ENCODE measurements around the gene GNB5. TPM values are rescaled to one million over a fixed set of nuclear protein-coding genes. Genes with fewer than 3 reads are reported as not detected.

GNB5 gene
- total RNA-seq, 1 donor from 2014 or later: 25.6 TPM

- DNase-seq (ENCODE audit: low read depth): no peak
Measured at GRCh38 chr15:52148403-52148802, 42.8 kb downstream of the GNB5 start.

GRCh38 chr15:52146776-52147175, 44.4 kb downstream of the GNB5 start:
- FAIRE-seq: no peak

More at GRCh38 chr15:52148403-52148802, 42.8 kb downstream of the GNB5 start:
- H3K4me3 ChIP-seq (ENCODE audit: insufficient read depth, low read depth, low read length): no peak overlapping the region
- Mint-ChIP-seq H3K4me1 (ENCODE audit: low read depth, unreplicated experiment) (peaks cover 25% of the 10 kb centered on the region), H3K4me3 (ENCODE audit: unreplicated experiment) (no peak overlapping the region), H3K27me3 (ENCODE audit: low read depth, unreplicated experiment) (no peaks in the 10 kb centered on the region), H3K36me3 (ENCODE audit: low read depth, unreplicated experiment) (peaks cover 29% of the 10 kb centered on the region), H3K9me3 (ENCODE audit: unreplicated experiment) (peaks cover 9% of the 10 kb centered on the region), H3K27ac (ENCODE audit: unreplicated experiment) (no peak overlapping the region)
- H3K4me1 ChIP-seq (ENCODE audit: insufficient read depth, low read length): peaks cover 15% of the 10 kb centered on the region
- H3K27ac ChIP-seq (ENCODE audit: low read depth, low read length): no peak overlapping the region
- H3K9ac ChIP-seq (ENCODE audit: low read length): no peak overlapping the region
- no peak overlapping the region for H2AFZ ChIP-seq (ENCODE audit: low read depth, low read length)
- H3K36me3 ChIP-seq (ENCODE audit: insufficient read depth, low read length): peaks cover 2% of the 10 kb centered on the region
- H3K27me3 ChIP-seq (ENCODE audit: insufficient read depth, low read length): no peaks in the 10 kb centered on the region
- no peaks in the 10 kb centered on the region for H3K79me2 ChIP-seq (ENCODE audit: insufficient read depth, low read length)
- TF ChIP-seq CTCF (IDR thresholded peaks at IDR 0.05; ENCODE audit: insufficient read depth, low read depth, low read length) (no peak), EZH2 (IDR thresholded peaks at IDR 0.05; ENCODE audit: insufficient read depth, low read length) (no peak)
- H3K9me3 ChIP-seq (ENCODE audit: insufficient read depth, low read depth, low read length): no peaks in the 10 kb centered on the region
- H4K20me1 ChIP-seq (ENCODE audit: insufficient read depth, low read length): no peaks in the 10 kb centered on the region
- no peak overlapping the region for H3K4me2 ChIP-seq (ENCODE audit: low read length)
- FAIRE-seq: no peak

More at GRCh38 chr15:52146776-52147175, 44.4 kb downstream of the GNB5 start:
- Histone ChIP-seq H3K4me1 (ENCODE audit: insufficient read depth, low read length) (peaks cover 15% of the 10 kb centered on the region), H3K27me3 (ENCODE audit: insufficient read depth, low read length) (no peaks in the 10 kb centered on the region), H3K27ac (ENCODE audit: low read depth, low read length) (no peak overlapping the region), H3K9me3 (ENCODE audit: insufficient read depth, low read depth, low read length) (no peaks in the 10 kb centered on the region), H3K79me2 (ENCODE audit: insufficient read depth, low read length) (no peaks in the 10 kb centered on the region), H4K20me1 (ENCODE audit: insufficient read depth, low read length) (no peaks in the 10 kb centered on the region), H3K9ac (ENCODE audit: low read length) (no peak overlapping the region), H3K4me2 (ENCODE audit: low read length) (no peak overlapping the region), H2AFZ (ENCODE audit: low read depth, low read length) (no peak overlapping the region), H3K4me3 (ENCODE audit: insufficient read depth, low read depth, low read length) (no peak overlapping the region), H3K36me3 (ENCODE audit: insufficient read depth, low read length) (peaks cover 2% of the 10 kb centered on the region)
- H3K27ac Mint-ChIP-seq (ENCODE audit: unreplicated experiment): peak overlapping the region; percentile 12
- H3K36me3 Mint-ChIP-seq (ENCODE audit: low read depth, unreplicated experiment): peaks cover 26% of the 10 kb centered on the region
- H3K9me3 Mint-ChIP-seq (ENCODE audit: unreplicated experiment): peaks cover 9% of the 10 kb centered on the region
- no peaks in the 10 kb centered on the region for H3K27me3 Mint-ChIP-seq (ENCODE audit: low read depth, unreplicated experiment)
- TF ChIP-seq EZH2 (IDR thresholded peaks at IDR 0.05; ENCODE audit: insufficient read depth, low read length): no peak
- no peak for TF ChIP-seq CTCF (IDR thresholded peaks at IDR 0.05; ENCODE audit: insufficient read depth, low read depth, low read length)
- no peak overlapping the region for H3K4me3 Mint-ChIP-seq (ENCODE audit: unreplicated experiment)
- peaks cover 27% of the 10 kb centered on the region for H3K4me1 Mint-ChIP-seq (ENCODE audit: low read depth, unreplicated experiment)
- DNase-seq (ENCODE audit: low read depth): peak; percentile 46
